Peyer's patch (tissue), 4 donors: ENCODE data around the gene CCDC188.

ENCODE experiments used
- POLR2A ChIP-seq, 2 donors: fragments of 450-650 bp; IDR thresholded peaks; one replicate each; pipeline ENCODE4 v1.5.1; 2017; ENCODE audit warnings: antibody characterized with exemption in 2 of 2, mild to moderate bottlenecking in 2 of 2, moderate library complexity in 2 of 2
- TF ChIP-seq, protein P1 (sequence below), 6 experiments: fragments of 450-650 bp in 4 of 6; fragments of 200-600 bp in 2 of 6; sonication (generic) in 1 of 6; IDR thresholded peaks; one replicate each; pipeline ENCODE4 v1.5.1; 2017 to 2019; ENCODE audit warnings: antibody characterized with exemption in 6 of 6, mild to moderate bottlenecking in 3 of 6, moderate library complexity in 1 of 6

DNA sequence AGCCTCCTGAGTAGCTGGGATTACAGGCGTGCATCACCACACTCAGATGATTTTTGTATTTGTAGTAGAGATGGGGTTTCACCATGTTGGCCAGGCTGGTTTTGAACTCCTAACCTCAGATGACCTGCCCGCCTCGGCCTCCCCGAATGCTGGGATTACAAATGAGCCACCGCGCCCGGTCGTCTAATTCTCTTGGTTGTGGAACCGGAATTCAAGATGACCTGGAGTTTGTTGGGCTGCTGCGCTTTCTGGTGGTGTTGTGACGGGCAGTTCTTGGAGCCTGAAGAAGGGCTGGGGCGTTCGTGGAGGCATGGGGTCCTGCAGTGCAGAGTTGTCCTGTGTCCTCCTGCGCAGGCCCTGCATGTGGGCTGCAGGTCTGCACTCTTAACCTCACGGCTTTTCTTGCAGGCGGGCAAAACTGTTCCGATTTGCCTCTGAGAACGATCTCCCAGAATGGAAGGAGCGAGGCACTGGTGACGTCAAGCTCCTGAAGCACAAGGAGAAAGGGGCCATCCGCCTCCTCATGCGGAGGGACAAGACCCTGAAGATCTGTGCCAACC lies 28.9 kb downstream of the CCDC188 start:
- TF ChIP-seq, protein P1, sequence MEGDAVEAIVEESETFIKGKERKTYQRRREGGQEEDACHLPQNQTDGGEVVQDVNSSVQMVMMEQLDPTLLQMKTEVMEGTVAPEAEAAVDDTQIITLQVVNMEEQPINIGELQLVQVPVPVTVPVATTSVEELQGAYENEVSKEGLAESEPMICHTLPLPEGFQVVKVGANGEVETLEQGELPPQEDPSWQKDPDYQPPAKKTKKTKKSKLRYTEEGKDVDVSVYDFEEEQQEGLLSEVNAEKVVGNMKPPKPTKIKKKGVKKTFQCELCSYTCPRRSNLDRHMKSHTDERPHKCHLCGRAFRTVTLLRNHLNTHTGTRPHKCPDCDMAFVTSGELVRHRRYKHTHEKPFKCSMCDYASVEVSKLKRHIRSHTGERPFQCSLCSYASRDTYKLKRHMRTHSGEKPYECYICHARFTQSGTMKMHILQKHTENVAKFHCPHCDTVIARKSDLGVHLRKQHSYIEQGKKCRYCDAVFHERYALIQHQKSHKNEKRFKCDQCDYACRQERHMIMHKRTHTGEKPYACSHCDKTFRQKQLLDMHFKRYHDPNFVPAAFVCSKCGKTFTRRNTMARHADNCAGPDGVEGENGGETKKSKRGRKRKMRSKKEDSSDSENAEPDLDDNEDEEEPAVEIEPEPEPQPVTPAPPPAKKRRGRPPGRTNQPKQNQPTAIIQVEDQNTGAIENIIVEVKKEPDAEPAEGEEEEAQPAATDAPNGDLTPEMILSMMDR (IDR thresholded peaks at IDR 0.05): no peak
- TF ChIP-seq POLR2A (IDR thresholded peaks at IDR 0.05): no peak
